ENCODE results near the gene INS. TPM values are rescaled to one million over a fixed set of nuclear protein-coding genes. Genes with fewer than 3 reads are reported as not detected.

Gene INS
- total RNA-seq, 1 experiment from 2014 or later: not detected

DNA sequence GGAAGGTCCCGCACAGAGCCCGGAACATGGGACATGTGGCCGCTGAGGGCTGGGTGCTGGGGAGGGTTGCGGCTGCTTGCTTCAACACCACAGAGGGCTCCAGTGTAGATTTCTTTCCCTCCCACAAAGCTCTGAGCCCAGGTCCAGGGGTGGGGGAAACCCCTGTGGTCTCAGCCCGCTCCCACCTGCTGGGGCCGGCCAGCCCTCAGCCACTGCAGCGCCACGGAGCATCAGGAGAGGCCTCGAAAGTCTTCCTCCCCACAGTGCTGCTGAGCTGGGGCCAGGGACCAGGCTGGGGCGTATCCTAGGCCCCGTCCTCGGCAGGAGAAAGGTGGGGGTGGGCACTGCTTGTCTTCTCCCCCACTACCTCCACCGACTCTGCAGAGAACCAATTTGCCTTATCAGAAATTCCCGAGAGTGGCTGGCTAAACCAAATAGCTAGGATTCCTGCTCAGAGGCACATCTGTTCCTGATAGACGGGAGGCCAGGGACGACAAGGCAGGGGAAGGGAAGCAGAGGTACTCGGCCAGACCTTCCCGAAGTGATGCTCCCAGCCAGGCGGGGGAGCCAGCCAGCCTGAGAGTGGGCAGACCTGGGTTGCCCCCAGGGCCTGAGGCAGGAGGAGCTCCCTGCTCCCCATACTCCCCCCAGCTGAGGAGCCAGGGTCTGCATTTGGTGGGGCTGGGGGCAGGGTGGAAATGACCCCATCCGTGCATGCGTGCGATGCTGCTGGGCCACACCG is 40.5 kb downstream of the INS start:
- Mint-ChIP-seq H3K4me1 (ENCODE audit: low read depth, unreplicated experiment) (no peaks in the 10 kb centered on the region), H3K27me3 (ENCODE audit: unreplicated experiment) (peaks cover 100% of the 10 kb centered on the region), H3K36me3 (ENCODE audit: insufficient read depth, unreplicated experiment) (no peaks in the 10 kb centered on the region), H3K4me3 (ENCODE audit: low read depth, unreplicated experiment) (no peak overlapping the region), H3K27ac (ENCODE audit: unreplicated experiment) (no peak overlapping the region), H3K9me3 (ENCODE audit: low read depth, unreplicated experiment) (peaks cover 5% of the 10 kb centered on the region)
- intact Hi-C loops (cut with micrococcal nuclease; ENCODE audit: unreplicated experiment): no loop called here
- TF ChIP-seq, protein P1, sequence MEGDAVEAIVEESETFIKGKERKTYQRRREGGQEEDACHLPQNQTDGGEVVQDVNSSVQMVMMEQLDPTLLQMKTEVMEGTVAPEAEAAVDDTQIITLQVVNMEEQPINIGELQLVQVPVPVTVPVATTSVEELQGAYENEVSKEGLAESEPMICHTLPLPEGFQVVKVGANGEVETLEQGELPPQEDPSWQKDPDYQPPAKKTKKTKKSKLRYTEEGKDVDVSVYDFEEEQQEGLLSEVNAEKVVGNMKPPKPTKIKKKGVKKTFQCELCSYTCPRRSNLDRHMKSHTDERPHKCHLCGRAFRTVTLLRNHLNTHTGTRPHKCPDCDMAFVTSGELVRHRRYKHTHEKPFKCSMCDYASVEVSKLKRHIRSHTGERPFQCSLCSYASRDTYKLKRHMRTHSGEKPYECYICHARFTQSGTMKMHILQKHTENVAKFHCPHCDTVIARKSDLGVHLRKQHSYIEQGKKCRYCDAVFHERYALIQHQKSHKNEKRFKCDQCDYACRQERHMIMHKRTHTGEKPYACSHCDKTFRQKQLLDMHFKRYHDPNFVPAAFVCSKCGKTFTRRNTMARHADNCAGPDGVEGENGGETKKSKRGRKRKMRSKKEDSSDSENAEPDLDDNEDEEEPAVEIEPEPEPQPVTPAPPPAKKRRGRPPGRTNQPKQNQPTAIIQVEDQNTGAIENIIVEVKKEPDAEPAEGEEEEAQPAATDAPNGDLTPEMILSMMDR (IDR thresholded peaks at IDR 0.05; ENCODE audit: unreplicated experiment): no peak
- DNase-seq: no peak
- CTCF ChIA-PET: interaction anchor here (0.9 to 1.0 kb wide), 2 partner anchors 30 to 47 kb away, joined by 3 to 4 read pairs; no protein-coding TSS in a partner anchor
- no TSS peak for BruUV-seq (replicated peaks)

DNA sequence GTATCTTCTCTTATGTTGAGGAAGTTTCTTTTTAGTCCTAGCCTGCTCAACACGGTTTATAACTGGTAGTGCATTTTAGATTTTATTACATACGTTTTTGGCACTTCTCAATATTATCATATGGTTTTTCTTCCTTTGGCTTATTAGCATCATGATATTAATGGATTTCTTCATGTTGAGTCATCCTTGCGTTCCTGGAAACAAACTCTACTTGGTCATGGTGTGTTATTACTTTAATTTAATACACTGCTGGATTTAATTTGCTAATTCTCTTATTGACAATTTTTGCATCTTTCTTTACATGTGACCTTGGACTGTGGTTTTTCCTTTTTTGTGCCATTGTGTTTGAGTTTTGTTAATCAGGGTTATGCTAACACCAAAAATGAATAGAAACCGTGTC is 42.3 kb downstream of the INS start:
- Mint-ChIP-seq H3K9me3 (ENCODE audit: low read depth, unreplicated experiment) (peaks cover 5% of the 10 kb centered on the region), H3K4me1 (ENCODE audit: low read depth, unreplicated experiment) (no peaks in the 10 kb centered on the region), H3K27ac (ENCODE audit: unreplicated experiment) (no peak overlapping the region), H3K4me3 (ENCODE audit: low read depth, unreplicated experiment) (no peak overlapping the region), H3K27me3 (ENCODE audit: unreplicated experiment) (peaks cover 96% of the 10 kb centered on the region), H3K36me3 (ENCODE audit: insufficient read depth, unreplicated experiment) (no peaks in the 10 kb centered on the region)
- TF ChIP-seq, protein P1 (IDR thresholded peaks at IDR 0.05; ENCODE audit: unreplicated experiment): no peak
- CTCF ChIA-PET: no interaction called here
- no peak for DNase-seq
- intact Hi-C loops (cut with micrococcal nuclease; ENCODE audit: unreplicated experiment): no loop called here
- BruUV-seq (replicated peaks): no TSS peak

DNA sequence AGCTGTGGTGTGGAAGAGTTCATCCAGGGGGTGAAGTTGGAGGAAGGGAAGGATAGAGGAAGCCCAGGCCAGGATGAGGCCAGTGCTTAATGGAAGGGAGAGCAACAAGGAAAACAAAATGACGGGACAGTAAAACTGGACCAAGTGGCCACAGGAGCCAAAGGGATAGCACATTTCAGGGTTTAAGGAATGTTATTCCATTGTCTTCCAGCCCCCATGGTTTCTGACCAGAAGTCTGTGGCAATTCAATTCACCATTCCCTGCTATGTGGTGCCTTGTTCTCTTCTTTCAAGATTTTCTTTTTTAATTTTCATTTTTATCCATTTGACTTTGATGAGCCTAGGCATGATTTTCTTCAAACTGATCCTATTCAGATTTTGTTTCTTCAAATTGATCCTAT is 44.3 kb downstream of the INS start:
- CTCF ChIA-PET: no interaction called here
- Mint-ChIP-seq H3K27ac (ENCODE audit: unreplicated experiment) (no peak overlapping the region), H3K36me3 (ENCODE audit: insufficient read depth, unreplicated experiment) (no peaks in the 10 kb centered on the region), H3K4me1 (ENCODE audit: low read depth, unreplicated experiment) (no peaks in the 10 kb centered on the region), H3K4me3 (ENCODE audit: low read depth, unreplicated experiment) (no peak overlapping the region), H3K27me3 (ENCODE audit: unreplicated experiment) (peaks cover 80% of the 10 kb centered on the region), H3K9me3 (ENCODE audit: low read depth, unreplicated experiment) (peaks cover 5% of the 10 kb centered on the region)
- BruUV-seq (replicated peaks): no TSS peak
- TF ChIP-seq, protein P1 (IDR thresholded peaks at IDR 0.05; ENCODE audit: unreplicated experiment): no peak
- intact Hi-C loops (cut with micrococcal nuclease; ENCODE audit: unreplicated experiment): no loop called here
- no peak for DNase-seq

DNA sequence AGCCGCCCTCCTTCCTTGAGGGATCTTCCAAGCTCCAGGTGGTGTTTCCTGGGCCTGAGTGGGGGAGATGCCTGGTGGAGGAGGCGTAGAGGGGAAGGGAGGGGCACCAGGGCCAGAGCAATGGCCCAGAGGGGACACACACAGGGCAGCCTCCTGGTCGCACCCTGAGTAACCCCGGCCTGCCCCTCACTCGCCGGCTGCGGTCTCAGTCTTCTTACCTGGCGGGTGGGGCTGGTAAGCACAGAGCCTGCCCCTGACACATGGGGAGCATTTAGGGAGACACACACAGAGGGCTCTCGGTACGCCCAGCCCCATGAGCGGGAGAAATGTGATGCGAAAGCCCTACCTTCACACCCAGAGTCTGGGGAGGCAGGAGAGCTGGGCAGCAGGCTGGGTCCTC is 45.7 kb downstream of the INS start:
- H3K27ac Mint-ChIP-seq (ENCODE audit: unreplicated experiment): no peak overlapping the region
- TF ChIP-seq, protein P1 (IDR thresholded peaks at IDR 0.05; ENCODE audit: unreplicated experiment): no peak
- no peaks in the 10 kb centered on the region for H3K4me1 Mint-ChIP-seq (ENCODE audit: low read depth, unreplicated experiment)
- no peaks in the 10 kb centered on the region for H3K36me3 Mint-ChIP-seq (ENCODE audit: insufficient read depth, unreplicated experiment)
- no peak for DNase-seq
- peaks cover 71% of the 10 kb centered on the region for H3K27me3 Mint-ChIP-seq (ENCODE audit: unreplicated experiment)
- intact Hi-C loops (cut with micrococcal nuclease; ENCODE audit: unreplicated experiment): no loop called here
- no peak overlapping the region for H3K4me3 Mint-ChIP-seq (ENCODE audit: low read depth, unreplicated experiment)
- CTCF ChIA-PET: no interaction called here
- H3K9me3 Mint-ChIP-seq (ENCODE audit: low read depth, unreplicated experiment): peaks cover 5% of the 10 kb centered on the region
- no TSS peak for BruUV-seq (replicated peaks)

Data from Calu3 (cell line).